GM20000 (cell line): ENCODE results near the gene AIF1L.

ENCODE experiments used
- DNase-seq: peaks from one replicate; pipeline ENCODE4 v3.0.0; 2012; ENCODE audit warnings: low spot score
- CTCF ChIP-seq: IDR thresholded peaks from 2 replicates; pipeline ENCODE4 v1.5.1; 2012; ENCODE audit warnings: mild to moderate bottlenecking, control low read depth; ENCODE audit errors: extremely low read depth, missing control alignments

Gene AIF1L

GRCh38 chr9:131051592-131052517, 44.5 kb upstream of the AIF1L start:
- TF ChIP-seq CTCF, result no peak
- no peak for DNase-seq

GRCh38 chr9:131053896-131054295, 42.4 kb upstream of the AIF1L start:
- no peak for DNase-seq
- no peak for TF ChIP-seq CTCF

- DNase-seq, result no peak
- no peak for TF ChIP-seq CTCF
These were observed 39.4 kb upstream of the AIF1L start for GRCh38 chr9:131056781-131057506.

GRCh38 chr9:131060900-131061630, 35.3 kb upstream of the AIF1L start:
- no peak for TF ChIP-seq CTCF
- no peak for DNase-seq

GRCh38 chr9:131062969-131063368, 33.4 kb upstream of the AIF1L start:
- no peak for DNase-seq

GRCh38 chr9:131065599-131065998, 30.7 kb upstream of the AIF1L start:
- DNase-seq, result no peak
- TF ChIP-seq CTCF, result no peak

More at GRCh38 chr9:131062969-131063368, 33.4 kb upstream of the AIF1L start:
- TF ChIP-seq CTCF, result no peak
